ENCODE measurements around the gene ANTXRL.
"Not testable (repeated sequence)": the region's sequence is repeated elsewhere in the genome, so short reads cannot be mapped to it uniquely, and the experiment has no call there.

The ANTXRL gene

GRCh38 chr10:46292573-46293023 is 5.8 kb downstream of the ANTXRL start:
- in situ Hi-C loops (cut with MboI; ENCODE audit: low sequenced_read_pairs) = no loop called here

- in situ Hi-C loops (cut with MboI; ENCODE audit: low sequenced_read_pairs) = no loop called here
Measured at GRCh38 chr10:46293228-46293627, 6.4 kb downstream of the ANTXRL start.

- in situ Hi-C loops (cut with MboI; ENCODE audit: low sequenced_read_pairs) = no loop called here
Measured at GRCh38 chr10:46293832-46294640, 7.2 kb downstream of the ANTXRL start.

- in situ Hi-C loops (cut with MboI; ENCODE audit: low sequenced_read_pairs) = no loop called here
Measured at GRCh38 chr10:46294641-46295220, 7.9 kb downstream of the ANTXRL start.

- in situ Hi-C loops (cut with MboI; ENCODE audit: low sequenced_read_pairs) = not testable (repeated sequence)
Measured at GRCh38 chr10:46295350-46296010, 8.7 kb downstream of the ANTXRL start.

GRCh38 chr10:46296086-46296485 is 9.3 kb downstream of the ANTXRL start:
- in situ Hi-C loops (cut with MboI; ENCODE audit: low sequenced_read_pairs) = not testable (repeated sequence)

- in situ Hi-C loops (cut with MboI; ENCODE audit: low sequenced_read_pairs) = no loop called here
Measured at GRCh38 chr10:46296641-46297141, 9.9 kb downstream of the ANTXRL start.

- in situ Hi-C loops (cut with MboI; ENCODE audit: low sequenced_read_pairs) = no loop called here
Measured at GRCh38 chr10:46297406-46298204, 10.8 kb downstream of the ANTXRL start.

- in situ Hi-C loops (cut with MboI; ENCODE audit: low sequenced_read_pairs) = no loop called here
Measured at GRCh38 chr10:46298477-46299285, 11.9 kb downstream of the ANTXRL start.

- in situ Hi-C loops (cut with MboI; ENCODE audit: low sequenced_read_pairs) = no loop called here
Measured at GRCh38 chr10:46299286-46299535, 12.4 kb downstream of the ANTXRL start.

- in situ Hi-C loops (cut with MboI; ENCODE audit: low sequenced_read_pairs) = no loop called here
Measured at GRCh38 chr10:46299536-46300369, 13.0 kb downstream of the ANTXRL start.

- in situ Hi-C loops (cut with MboI; ENCODE audit: low sequenced_read_pairs) = not testable (repeated sequence)
Measured at GRCh38 chr10:46300370-46300711, 13.5 kb downstream of the ANTXRL start.

GRCh38 chr10:46301056-46301645 is 14.4 kb downstream of the ANTXRL start:
- in situ Hi-C loops (cut with MboI; ENCODE audit: low sequenced_read_pairs) = no loop called here

GRCh38 chr10:46301721-46302479 is 15.1 kb downstream of the ANTXRL start:
- in situ Hi-C loops (cut with MboI; ENCODE audit: low sequenced_read_pairs) = no loop called here

GRCh38 chr10:46302765-46303352 is 16.1 kb downstream of the ANTXRL start:
- in situ Hi-C loops (cut with MboI; ENCODE audit: low sequenced_read_pairs) = not testable (repeated sequence)

- in situ Hi-C loops (cut with MboI; ENCODE audit: low sequenced_read_pairs) = no loop called here
Measured at GRCh38 chr10:46304062-46304461, 17.3 kb downstream of the ANTXRL start.

- in situ Hi-C loops (cut with MboI; ENCODE audit: low sequenced_read_pairs) = not testable (repeated sequence)
Measured at GRCh38 chr10:46304671-46305070, 17.9 kb downstream of the ANTXRL start.

All from HL-60/S4 treated with retinoic acid at 250 ng/mL for 4 days and 3 days (cell line).